ENCODE results near the gene IGFN1.

DNA sequence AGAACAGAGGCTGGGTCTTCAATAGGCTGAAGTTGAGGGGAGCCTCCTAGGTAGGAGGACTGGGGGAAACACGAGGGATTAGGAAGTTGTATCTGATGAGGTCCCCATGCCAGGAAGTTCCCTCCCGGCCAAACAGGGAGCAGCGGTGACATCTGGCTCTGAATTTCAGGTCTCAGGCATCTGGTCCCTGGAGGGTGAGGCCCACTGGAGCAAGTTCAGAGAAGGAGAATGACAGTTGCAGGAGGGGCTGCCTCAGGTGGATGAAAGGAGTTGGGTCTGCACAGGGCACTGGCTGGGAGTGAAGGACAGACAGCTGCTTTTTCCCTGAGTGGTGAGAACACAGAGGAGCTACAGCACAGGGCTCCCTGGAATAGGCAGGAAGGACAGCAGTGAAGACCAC is 45.5 kb upstream of the IGFN1 start:
- TF ChIP-seq CTCF (IDR thresholded peaks at IDR 0.05; ENCODE audit: insufficient read depth, low read length, poor library complexity, severe bottlenecking) (no peak), EZH2phosphoT487 (conservative IDR thresholded peaks at IDR 0.05; ENCODE audit: low read length) (no peak)
